Measurements from ENCODE around the gene SLC44A4.

Gene SLC44A4

GRCh38 chr6:31901415-31901952, 22.7 kb upstream of the SLC44A4 start:
- peak; percentile 14; the same call in 2 of the 3 replicates for ATAC-seq
- TF ChIP-seq TSHZ2 (CRISPR knock-in tag; IDR thresholded peaks at IDR 0.05) (0 out of 2 replicates have a peak, but pooled peaks have one; percentile 18), TOX (CRISPR knock-in tag; IDR thresholded peaks at IDR 0.05; ENCODE audit: borderline replicate concordance) (no peak), PATZ1 (CRISPR knock-in tag; IDR thresholded peaks at IDR 0.05; ENCODE audit: borderline replicate concordance) (0 out of 2 replicates have a peak, but pooled peaks have one; percentile 27)

- no peak for TF ChIP-seq GLIS3 (CRISPR knock-in tag; IDR thresholded peaks at IDR 0.05)
- no peak for TF ChIP-seq BACH2 (CRISPR knock-in tag; IDR thresholded peaks at IDR 0.05; ENCODE audit: borderline replicate concordance)
- TF ChIP-seq CREB5 (CRISPR knock-in tag; IDR thresholded peaks at IDR 0.05; ENCODE audit: low read depth): no peak
- TF ChIP-seq SNAI2 (CRISPR knock-in tag; IDR thresholded peaks at IDR 0.05): no peak
- no peak for TF ChIP-seq CSDC2 (CRISPR knock-in tag; IDR thresholded peaks at IDR 0.05)
- TF ChIP-seq RARB (CRISPR knock-in tag; IDR thresholded peaks at IDR 0.05): no peak
- no peak for TF ChIP-seq ZNF8 (CRISPR knock-in tag; IDR thresholded peaks at IDR 0.05)
- TF ChIP-seq PATZ1 (CRISPR knock-in tag; IDR thresholded peaks at IDR 0.05; ENCODE audit: borderline replicate concordance): no peak
- no peak for TF ChIP-seq ZNF565 (CRISPR knock-in tag; conservative IDR thresholded peaks at IDR 0.05; ENCODE audit: low read depth)
- no peak for TF ChIP-seq POU6F1 (CRISPR knock-in tag; IDR thresholded peaks at IDR 0.05; ENCODE audit: borderline replicate concordance, low read depth)
- TF ChIP-seq TOX (CRISPR knock-in tag; IDR thresholded peaks at IDR 0.05; ENCODE audit: borderline replicate concordance): no peak
- no peak for ATAC-seq
Measured at GRCh38 chr6:31900917-31901414, 22.2 kb upstream of the SLC44A4 start.

GRCh38 chr6:31899882-31900722, 21.3 kb upstream of the SLC44A4 start:
- TF ChIP-seq TCF4 (CRISPR knock-in tag; IDR thresholded peaks at IDR 0.05; ENCODE audit: borderline replicate concordance) (no peak), GLIS3 (CRISPR knock-in tag; IDR thresholded peaks at IDR 0.05) (no peak), ZNF8 (CRISPR knock-in tag; IDR thresholded peaks at IDR 0.05) (no peak), ZFP30 (CRISPR knock-in tag; IDR thresholded peaks at IDR 0.05) (no peak), ZNF70 (CRISPR knock-in tag; IDR thresholded peaks at IDR 0.05) (no peak), ZNF565 (CRISPR knock-in tag; conservative IDR thresholded peaks at IDR 0.05; ENCODE audit: low read depth) (no peak), CSRNP3 (CRISPR knock-in tag; IDR thresholded peaks at IDR 0.05) (no peak), PATZ1 (CRISPR knock-in tag; IDR thresholded peaks at IDR 0.05; ENCODE audit: borderline replicate concordance) (no peak), ARNTL (CRISPR knock-in tag; IDR thresholded peaks at IDR 0.05; ENCODE audit: borderline replicate concordance, low read depth) (no peak), TOX (CRISPR knock-in tag; IDR thresholded peaks at IDR 0.05; ENCODE audit: borderline replicate concordance) (no peak), CSDC2 (CRISPR knock-in tag; IDR thresholded peaks at IDR 0.05) (no peak)
- no peak for ATAC-seq

All from SK-N-SH treated with all-trans-retinoic acid at 6 μM for 48 hours (cell line).